Measurements from ENCODE around the gene SLC6A11.

SLC6A11 gene

DNA sequence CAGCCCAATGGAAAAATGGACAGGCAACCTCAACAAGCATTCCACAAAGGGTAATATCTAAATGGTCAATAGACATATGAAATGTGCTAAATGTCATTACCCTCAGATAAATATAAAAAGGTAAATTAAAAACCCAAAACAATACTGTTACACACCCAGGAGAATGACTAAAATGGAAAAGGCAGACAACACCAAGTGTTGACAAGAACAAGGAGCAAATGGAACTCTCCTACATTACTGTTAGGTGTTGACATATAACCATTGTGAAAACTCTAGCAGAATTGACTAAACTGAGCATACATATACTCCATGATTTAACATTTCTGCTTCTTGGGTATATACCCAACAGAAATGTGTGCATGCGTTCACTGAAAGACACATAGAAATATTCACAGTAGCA is 25.3 kb upstream of the SLC6A11 start:
- DNase-seq (ENCODE audit: low read depth in 2 of 2), result no peak

DNA sequence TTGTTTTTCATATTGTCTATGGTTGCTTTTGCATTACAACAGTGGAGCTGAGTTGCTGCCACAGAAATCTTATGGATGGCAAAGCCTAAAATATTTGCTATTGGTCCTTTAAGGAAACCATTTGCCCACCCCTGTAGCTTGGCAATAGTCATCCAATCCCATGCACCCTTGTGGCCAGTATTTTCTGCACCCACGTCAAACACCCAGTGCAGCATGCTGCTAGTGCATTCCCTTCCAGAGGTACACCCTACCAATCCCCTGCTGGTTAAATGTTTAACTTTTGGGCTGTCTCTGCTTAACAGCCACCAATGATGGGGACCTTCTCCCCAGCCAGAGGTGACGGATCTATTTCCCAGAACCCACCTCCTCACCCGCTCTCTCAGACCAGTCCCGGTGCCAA is 23.8 kb upstream of the SLC6A11 start:
- DNase-seq (ENCODE audit: low read depth in 2 of 2), result no peak

DNA sequence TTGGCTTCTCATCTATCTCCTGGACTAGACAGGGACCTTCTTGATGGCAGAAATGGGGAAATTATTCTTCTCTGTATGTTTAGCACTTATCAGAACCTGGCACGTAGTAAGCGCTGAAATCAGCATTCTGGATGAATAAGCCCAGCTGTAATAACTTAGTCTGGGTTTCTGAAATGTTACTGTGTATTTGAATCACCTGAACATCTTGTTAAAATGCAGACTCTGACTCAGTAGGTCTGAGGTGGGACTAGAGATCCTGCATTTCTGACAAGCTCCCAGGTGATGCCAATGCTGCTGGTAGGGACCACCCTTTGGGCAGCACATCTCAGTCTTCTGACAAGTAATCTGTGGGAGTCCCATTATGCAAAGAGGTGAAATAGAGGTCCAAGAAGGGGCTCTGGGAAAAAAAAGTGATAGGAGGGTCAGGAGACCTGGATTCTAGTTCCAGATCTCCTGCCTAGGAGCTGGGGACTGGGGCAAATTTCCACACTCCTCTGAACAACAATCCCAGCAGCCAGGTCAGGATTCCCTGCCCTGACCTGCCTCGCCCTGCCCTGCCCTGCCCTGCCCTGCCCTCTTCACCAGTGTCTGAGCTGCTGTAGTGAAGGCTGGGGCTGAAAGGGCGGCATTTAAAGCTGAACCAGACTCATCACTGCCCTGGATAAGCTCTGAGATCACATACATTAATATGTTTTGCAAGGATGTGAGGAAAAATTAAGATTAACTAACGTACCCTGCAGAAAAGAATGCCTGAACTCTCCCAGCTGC is 17.2 kb upstream of the SLC6A11 start:
- DNase-seq (ENCODE audit: low read depth in 2 of 2), result no peak

DNA sequence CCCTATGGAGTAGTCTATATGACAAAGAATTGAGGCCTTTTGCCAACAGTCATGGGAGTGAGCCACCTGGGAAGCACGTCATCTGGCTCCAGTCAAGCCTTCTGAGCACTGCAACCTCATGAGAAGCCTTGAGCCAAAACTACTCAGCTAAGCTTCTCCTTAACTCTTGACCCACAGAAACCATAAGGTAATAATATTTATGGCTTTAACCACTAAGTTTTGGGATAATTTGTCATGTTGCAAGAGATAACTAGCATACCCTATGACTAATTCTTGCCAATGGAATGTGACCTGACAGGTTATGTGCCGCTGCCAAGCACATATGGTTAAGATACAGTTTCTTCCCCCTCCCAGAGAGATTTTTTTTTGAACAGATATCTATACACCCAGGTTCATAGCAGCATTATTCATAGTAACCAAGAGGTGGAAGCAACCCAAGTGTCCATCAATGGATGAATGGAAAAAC is 11.8 kb upstream of the SLC6A11 start:
- no peak for DNase-seq (ENCODE audit: low read depth in 2 of 2)

DNA sequence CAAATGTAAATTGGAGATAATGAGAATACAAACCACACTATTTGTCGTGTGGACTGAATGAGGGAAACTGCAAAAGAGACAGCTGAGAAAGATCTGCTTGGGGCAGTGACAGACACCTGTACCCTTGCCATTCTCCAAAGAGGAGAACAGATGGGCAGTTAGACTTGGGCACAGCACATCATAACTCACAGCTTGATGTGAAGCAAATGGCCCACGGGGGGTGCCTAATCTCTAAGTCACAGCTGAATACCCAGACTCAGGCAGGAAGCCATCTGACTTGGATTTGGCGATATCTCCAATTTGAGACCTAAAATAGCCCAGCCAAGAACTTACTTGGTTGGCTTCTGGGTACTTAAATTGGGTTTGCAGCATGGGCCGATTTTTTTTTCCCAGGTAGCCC is 10.0 kb upstream of the SLC6A11 start:
- no peak for DNase-seq (ENCODE audit: low read depth in 2 of 2)

DNA sequence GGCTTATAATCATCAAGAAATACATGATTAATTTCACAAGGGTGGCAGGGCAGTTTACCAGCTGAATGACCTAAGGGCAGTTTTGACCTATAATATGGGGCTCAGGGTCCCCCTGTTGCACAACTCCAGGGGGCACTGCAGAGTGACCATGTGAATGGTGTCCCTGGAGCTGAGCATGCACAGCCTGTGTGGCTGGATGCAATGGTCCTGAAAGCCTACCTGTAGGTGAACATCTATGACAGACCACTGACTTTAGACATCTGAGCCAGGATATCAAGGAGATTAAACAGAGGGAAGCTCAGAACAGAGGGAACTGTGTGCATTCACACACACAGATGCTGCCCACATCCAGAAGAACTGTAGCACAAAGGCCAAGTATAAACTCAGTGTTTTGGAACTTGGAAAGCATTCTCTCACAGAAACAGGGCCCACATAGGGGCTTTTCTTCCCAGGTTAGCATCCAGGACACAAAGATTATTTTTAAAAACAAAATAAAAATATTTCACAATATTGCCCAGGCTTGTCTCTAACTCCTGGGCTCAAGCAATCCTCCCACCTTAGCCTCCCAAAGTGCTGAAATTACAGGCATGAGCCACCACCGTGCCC is 7.8 kb upstream of the SLC6A11 start:
- no peak for DNase-seq (ENCODE audit: low read depth in 2 of 2)

DNA sequence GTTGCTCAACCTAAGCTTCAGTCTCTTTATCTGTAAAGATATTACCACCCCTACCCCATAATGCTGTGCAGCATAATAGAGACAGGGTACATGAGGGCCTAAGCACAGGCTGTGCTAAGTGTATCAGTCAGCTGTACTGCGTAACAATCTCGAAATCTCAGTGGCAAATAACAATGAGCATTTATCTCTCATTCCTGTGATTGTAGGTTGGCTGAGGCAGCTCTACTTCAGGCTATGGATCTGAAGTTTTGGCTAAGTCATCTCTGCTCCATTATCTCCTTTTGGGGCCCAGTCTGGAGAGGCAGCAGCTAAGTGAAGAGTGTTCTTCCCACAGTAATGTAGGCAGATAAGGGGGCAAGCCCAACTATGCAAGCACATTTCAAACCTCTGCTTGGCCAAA is 7.1 kb upstream of the SLC6A11 start:
- no peak for DNase-seq (ENCODE audit: low read depth in 2 of 2)

DNA sequence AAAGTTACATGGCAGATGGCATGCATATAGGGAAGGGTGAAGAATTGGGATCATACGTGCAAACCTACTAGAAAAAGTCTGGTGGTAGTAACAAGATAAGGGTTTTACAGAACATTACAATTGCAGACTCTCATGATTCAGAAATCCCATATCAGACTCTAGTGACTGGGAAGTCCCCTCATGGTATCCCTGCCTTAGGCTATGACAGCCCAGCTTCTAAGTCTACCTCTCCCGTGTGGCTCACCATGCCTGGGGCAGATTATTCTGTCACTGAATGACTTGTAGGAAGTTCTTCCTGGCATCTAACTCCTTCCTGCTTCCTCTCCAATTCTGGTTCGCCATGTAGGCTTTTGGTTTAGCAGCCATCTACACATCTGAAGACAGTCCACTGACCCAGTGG is 5.7 kb upstream of the SLC6A11 start:
- no peak for DNase-seq (ENCODE audit: low read depth in 2 of 2)

DNA sequence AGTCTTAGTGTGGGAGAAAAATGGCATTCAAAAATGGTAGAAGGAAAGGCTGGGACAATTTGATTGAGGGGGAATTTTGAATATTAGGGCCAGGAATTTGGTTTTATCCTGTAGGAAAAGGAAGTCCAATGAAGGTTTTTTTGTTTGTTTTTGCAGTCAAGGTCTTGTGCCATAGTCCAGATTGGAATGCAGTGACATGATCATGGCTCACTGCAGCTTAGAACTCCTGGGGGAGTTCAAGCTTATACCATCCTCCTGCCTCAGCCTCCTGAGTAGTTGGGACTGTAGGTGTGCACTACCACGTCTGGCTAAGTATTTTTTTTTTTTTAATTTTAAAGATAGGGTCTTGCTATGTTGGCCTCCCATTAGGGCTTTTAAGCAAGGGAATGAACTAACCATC is 2.6 kb upstream of the SLC6A11 start:
- DNase-seq (ENCODE audit: low read depth in 2 of 2), result no peak

DNA sequence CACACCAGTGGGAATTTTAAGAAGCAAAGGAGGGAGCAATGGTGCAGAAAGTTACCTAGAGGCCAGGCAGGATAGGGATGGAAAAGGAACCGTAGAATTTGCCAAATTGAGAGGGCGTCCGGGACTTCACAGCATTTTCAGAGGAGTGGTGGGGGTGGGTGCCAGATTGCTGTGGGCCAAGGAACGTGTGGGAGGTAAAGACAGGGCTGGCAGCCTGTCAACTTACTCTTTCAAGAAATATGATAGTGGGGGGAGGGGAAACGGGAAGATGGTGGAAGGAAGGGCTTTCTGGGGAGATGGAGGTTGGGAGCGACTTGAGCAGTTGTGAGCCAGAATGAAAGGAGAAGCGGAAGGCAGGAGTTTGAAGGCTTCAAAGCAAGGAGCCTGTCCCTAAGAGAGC is 1.4 kb upstream of the SLC6A11 start:
- no peak for DNase-seq (ENCODE audit: low read depth in 2 of 2)

DNA sequence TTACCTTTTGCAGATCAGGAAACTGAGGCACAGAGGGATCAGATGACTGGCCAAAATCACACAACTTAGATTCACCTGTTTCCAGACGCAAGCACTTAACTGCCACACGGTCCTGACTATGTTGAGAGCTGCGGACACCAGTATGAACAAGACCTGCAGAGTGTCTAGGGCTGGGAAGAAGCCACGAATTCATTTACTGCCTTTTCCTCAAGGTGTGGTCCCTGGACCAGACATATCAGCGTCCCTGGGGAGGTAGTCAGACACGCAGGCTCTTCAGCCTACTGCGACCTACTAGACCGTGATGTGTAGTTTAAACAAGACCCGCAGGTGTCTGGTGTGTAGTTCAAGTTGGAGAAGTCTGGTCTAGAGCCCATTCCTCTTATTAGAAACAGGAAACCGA is 541 bp upstream of the SLC6A11 start:
- DNase-seq (ENCODE audit: low read depth in 2 of 2), result no peak

DNA sequence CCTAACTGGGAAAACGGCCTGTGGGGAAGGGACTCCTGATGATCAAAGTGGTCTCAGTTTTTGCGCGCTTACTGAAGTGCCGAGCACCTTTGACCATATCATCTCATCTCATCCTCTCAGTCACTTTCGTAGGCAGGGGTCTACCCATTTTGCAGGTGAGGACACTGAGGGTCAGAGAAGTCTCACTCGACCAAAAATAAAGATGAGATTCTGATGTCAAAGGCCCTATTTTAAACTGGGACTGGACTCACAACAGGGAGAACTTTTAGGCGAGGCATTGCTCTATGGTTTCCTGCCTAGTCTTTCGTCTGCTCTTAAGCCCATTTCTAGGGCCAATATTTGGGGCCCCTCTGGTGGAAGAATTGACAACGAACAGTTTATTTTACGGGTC is 830 bp downstream of the SLC6A11 start:
- DNase-seq (ENCODE audit: low read depth in 2 of 2), result no peak

DNA sequence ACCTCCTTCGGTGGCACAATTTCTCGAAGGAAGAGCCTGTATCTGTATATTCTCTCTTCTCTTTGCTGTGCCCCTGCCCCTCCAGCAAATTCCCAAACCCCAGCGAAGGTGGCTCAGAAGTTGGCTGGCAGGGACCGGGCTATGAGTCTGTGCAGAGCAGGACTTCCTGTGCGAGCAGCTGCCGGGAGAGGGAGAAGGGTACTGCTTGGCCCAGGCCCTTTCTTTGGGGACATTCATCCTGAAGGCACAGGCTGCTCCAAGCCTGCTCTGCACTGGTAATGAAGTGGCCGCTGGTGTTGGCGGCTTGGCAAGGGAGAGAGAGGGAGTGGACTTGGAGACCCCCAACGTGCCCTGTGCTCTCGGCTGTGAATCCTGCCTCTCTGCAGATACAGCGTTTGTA is 1.5 kb downstream of the SLC6A11 start:
- DNase-seq (ENCODE audit: low read depth in 2 of 2), result no peak

DNA sequence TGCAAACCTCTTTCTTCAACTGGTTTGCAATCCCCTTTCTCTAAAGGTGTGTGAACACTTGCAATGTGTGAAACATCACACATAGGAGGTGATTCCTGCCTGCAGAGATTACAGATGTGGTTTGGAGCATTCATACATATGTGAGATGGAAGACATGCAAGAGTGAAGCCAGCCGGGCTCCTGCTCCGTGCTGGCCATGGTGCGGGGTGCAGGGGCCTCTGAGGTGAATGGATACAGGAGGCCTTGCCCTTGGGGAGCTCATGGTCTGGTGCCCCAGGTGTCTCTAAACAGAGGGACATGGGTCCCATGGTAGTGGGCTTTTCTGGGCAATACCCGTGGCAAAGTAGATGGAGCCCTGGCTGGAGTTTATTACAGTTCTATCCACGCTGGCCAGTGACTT is 6.0 kb downstream of the SLC6A11 start:
- DNase-seq (ENCODE audit: low read depth in 2 of 2), result no peak

DNA sequence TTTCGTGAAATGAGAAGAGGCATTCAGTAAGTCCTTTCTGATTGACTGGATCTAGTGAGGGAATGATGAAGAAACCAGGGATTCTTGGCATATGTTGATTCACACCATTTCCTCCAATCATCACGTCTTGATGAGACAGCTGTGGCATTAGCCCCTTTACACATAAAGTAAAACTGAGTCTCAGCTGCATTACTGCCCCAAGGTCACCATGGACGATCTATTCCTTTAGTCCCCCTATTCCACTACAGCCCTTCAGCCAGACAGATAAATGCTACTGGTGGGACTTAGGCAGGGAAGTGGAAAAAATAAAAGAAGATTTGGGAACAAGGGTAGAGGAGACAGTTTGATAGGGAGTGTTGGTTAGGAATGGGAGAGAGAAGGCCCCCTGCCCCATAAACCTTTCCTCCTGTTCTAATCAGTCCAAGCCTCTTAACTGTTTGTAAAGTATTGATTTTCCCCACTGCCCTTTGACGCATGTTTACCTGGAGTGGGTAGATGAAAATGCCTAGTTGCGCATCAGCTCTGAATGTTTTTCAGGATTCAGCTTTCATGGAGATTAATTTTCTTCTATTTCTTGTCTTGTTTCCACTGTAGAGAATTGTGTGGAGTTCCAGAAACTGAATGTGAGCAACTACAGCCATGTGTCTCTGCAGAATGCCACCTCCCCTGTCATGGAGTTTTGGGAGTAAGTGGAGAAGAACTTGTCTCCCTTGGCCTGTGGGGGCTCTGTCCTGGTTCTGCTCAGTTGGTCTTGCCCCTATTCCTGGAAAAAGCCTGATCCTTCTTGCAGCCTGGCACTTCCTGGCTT is 6.9 kb downstream of the SLC6A11 start:
- no peak for DNase-seq (ENCODE audit: low read depth in 2 of 2)

DNA sequence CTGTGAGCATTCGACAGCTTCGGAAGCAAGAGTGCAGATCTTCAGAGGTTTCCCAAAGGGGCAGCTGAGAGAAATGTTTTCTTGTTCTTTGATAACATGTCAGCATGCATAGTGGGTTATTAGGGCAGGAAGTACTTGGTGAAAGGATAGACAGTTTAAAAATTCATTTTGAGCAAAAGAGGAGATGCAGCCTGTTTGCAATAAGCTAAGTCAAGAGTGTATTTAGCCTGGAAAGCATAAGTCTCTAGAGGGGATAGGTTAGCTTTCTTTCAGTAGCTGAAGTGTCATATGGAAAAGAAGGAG is 7.4 kb downstream of the SLC6A11 start:
- DNase-seq (ENCODE audit: low read depth in 2 of 2), result no peak

DNA sequence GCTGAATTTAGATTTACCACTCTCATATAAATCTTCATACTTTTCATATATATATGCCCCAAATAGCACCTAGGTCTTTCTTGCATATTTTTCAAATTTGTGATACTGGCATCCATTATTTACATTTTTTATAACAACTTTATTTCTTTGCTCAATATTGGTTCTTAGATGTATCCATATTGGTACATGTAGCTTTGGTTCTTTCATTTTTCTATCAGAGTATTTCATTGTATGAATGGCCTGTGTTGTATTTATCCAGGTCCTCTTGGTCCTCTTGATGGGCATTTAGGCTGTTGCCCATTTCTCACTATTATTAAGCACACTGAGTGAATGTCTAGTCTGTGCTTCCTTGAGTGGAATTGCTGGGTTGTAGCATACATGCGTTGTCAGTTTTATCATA is 8.4 kb downstream of the SLC6A11 start:
- DNase-seq (ENCODE audit: low read depth in 2 of 2), result no peak

DNA sequence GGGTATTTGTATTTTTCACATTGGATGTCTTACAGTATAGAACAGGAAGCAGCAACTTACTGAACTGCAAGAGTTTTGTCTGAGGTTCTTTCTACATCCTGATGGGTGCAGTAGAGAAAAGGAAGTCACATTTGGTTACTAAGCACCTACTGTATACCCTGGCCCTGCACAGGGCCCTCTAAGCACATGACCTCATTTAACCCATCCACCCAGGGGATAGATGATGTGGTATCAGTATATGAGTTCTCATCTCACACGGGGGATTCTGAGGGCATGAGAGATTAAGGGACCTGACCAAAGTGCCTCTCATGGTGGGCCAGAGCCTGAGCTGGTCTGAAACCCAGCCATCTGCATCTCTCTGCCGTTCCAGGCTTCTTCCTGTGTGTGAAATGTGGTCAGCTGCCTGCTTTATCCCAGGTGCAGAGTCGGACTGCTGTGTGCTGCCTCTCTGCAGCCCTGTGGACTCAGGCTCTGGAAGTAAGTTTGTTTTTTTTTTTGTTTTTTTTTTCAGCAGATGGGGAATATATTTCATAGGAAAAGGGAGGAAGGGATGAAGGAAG is 17.9 kb downstream of the SLC6A11 start:
- DNase-seq (ENCODE audit: low read depth in 2 of 2), result no peak

DNA sequence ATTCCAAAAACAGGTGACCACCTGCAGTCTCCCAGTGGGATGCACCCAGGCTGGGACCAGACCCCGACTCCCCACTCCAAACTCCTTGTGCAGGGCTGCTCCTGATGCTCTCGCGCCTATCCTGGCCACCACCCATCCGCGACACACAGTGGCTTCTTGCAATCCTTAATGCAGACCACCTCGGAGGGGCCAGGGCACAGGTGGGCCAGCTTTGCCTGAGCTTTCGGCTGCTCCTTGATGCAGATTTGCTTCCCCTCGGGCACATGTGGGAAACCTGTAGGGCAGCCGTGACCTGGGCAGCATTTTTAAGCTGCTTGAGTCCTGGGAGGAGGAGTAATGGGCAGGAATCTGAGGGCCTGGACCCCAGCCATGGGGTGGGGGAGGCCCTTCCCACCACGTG is 18.9 kb downstream of the SLC6A11 start:
- no peak for DNase-seq (ENCODE audit: low read depth in 2 of 2)

DNA sequence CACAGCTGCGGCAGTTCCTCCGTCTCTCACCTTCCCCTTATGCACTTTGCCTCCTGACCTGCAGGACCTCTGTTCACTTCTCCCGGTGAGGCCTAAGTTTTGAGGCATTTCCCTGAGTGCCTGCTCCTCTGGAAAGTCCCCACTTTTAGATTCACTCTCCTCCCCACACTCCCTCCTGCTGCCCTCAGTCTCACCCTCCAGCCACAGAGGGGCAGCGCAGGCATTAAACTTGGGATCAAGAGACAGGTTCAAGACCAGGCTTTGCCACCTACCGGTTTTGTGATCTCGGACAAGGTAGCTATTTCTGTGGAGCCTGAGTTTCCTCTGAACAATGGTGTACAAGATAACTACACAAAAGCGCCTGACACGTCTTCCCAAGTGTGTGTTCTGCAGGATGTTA is 19.4 kb downstream of the SLC6A11 start:
- no peak for DNase-seq (ENCODE audit: low read depth in 2 of 2)

DNA sequence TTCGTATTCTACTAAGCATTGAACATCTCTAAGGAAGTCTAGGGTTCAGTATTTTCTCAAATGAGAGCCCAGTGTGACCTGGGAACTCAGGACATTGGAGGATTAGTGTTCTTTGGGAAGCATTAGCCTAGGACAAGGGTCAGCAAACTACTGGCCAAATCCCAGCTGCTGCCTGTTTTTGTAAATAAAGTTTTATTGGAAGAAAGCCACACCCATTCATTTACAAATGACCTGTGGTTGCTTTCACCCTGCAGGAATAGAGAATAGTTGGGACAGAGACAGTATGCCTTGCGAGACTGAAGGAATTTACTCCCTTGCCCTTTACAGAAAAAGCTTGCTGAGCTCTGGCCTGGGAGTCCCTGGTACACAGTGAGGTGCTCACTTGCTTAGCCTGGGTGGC is 20.6 kb downstream of the SLC6A11 start:
- no peak for DNase-seq (ENCODE audit: low read depth in 2 of 2)

DNA sequence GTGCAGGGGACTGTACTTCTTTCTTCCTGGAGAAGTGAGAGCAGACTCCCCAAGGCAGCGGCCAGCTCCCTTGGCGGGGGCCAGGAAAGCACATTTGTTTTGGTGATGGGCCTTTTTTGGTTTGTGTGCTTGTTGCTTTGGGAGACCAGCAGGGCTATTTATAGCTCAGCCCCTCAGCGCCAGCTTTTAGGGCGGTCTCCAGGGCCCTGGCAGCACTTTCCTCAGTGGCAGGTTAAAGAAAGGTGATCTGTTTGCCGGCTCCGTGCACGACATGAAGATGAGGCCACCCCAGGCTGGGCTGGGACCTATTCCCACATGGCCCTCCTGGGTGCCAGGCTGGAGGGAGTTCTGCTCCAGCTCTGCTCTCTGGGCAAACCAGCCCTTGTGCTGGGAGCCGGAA is 21.8 kb downstream of the SLC6A11 start:
- no peak for DNase-seq (ENCODE audit: low read depth in 2 of 2)

DNA sequence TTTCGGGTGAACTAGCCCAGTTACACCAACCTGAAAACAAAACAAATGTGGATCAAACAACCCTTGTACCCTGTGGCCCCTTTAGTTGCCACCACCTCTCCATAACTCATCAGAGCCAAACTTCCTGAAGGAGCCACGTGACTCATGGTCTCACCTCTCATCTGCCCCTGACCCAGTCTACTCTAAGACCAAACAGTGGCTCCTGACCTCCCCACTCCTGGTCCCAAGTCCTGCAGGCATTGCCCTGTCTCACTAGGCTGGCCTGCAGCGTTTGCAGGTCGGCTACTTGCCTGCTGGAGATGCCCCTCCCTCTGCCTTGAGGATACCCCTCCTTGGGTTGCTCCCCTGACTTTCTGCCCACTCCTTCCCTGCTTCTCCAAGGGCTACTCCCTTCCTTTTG is 23.1 kb downstream of the SLC6A11 start:
- no peak for DNase-seq (ENCODE audit: low read depth in 2 of 2)

Data from activated CD4-positive, alpha-beta T cell treated with anti-CD3 and anti-CD28 coated beads for 24 hours (primary cell).